ENCODE measurements around the gene FAM200B. TPM values are rescaled to one million over a fixed set of nuclear protein-coding genes. Genes with fewer than 3 reads are reported as not detected.

FAM200B gene
- total and polyA plus RNA-seq, 11 donors: 23.2 to 37.7 (median 32.2) TPM

- WGBS, 4 donors: 2 to 4% (median 3%) methylated on average over 35 to 43 of the region's 43 CpGs
Observed at GRCh38 chr4:15702941-15703403, 21.3 kb downstream of the FAM200B start, which contains the start of gene BST1. Gene BST1, plus strand, starts transcription at chr4:15703065. Its CDS starts 80 bp downstream, at chr4:15703145.

DNA sequence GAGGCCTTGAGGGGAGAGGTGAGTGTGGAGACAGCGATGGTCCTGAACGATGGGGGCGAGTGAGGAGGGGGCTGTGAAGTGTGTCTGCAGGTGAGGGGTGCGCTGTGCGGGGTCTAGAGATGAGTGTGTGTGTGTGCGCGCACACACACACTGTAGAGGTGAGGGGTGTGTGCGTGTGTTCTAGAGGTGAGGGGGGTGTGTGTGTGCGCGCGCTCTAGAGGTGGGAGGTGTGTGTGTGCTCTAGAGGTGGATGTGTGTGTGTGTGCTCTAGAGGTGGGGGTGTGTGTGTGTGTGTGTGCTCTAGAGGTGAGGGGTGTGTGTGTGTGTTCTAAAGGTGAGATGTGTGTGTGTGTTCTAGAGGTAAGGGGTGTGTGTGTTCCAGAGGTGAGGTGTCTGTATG is 21.8 kb downstream of the FAM200B start:
- Histone ChIP-seq H3K36me3 (no peaks in the 10 kb centered on the region), H3K4me3 (peak overlapping the region in 10 of 12 donors; percentile 14 to 77 (median 56)), H3K4me1 (peaks cover 0 to 25% (median 12%) of the 10 kb centered on the region in 12 donors), H3K27ac (peak overlapping the region in 4 of 12 donors; percentile 34 to 69 (median 54)), H3K9me3 (no peaks in the 10 kb centered on the region), H3K27me3 (no peaks in the 10 kb centered on the region)
- no peak for DNase-seq
- ATAC-seq: peak in 1 of 4 donors; percentile 43
- WGBS, 4 donors: 82 to 92% (median 89%) methylated on average over 11 of the region's 11 CpGs
- intact Hi-C loops (cut with DNase I): no loop called here
- TF ChIP-seq POLR2A (IDR thresholded peaks at IDR 0.05): no peak
- TF ChIP-seq, protein P1, sequence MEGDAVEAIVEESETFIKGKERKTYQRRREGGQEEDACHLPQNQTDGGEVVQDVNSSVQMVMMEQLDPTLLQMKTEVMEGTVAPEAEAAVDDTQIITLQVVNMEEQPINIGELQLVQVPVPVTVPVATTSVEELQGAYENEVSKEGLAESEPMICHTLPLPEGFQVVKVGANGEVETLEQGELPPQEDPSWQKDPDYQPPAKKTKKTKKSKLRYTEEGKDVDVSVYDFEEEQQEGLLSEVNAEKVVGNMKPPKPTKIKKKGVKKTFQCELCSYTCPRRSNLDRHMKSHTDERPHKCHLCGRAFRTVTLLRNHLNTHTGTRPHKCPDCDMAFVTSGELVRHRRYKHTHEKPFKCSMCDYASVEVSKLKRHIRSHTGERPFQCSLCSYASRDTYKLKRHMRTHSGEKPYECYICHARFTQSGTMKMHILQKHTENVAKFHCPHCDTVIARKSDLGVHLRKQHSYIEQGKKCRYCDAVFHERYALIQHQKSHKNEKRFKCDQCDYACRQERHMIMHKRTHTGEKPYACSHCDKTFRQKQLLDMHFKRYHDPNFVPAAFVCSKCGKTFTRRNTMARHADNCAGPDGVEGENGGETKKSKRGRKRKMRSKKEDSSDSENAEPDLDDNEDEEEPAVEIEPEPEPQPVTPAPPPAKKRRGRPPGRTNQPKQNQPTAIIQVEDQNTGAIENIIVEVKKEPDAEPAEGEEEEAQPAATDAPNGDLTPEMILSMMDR (IDR thresholded peaks at IDR 0.05): no peak

More at GRCh38 chr4:15702941-15703403, 21.3 kb downstream of the FAM200B start, which contains the start of gene BST1:
- H3K4me1 ChIP-seq: peaks cover 0 to 24% (median 12%) of the 10 kb centered on the region in 12 donors
- no peaks in the 10 kb centered on the region for H3K36me3 ChIP-seq
- intact Hi-C loops (cut with DNase I): no loop called here
- ATAC-seq (peak; percentile 52 to 86 (median 84)), DNase-seq (peak; percentile 60 to 88 (median 78))
- no peaks in the 10 kb centered on the region for H3K27me3 ChIP-seq
- H3K9me3 ChIP-seq: no peaks in the 10 kb centered on the region
- H3K27ac ChIP-seq: peak within 1 kb of the TSS in 9 of 12 donors; percentile 23 to 77 (median 42)
- TF ChIP-seq POLR2A (IDR thresholded peaks at IDR 0.05): no peak
- TF ChIP-seq, protein P1 (IDR thresholded peaks at IDR 0.05): no peak
- H3K4me3 ChIP-seq: peak within 1 kb of the TSS; percentile 14 to 77 (median 56)

DNA sequence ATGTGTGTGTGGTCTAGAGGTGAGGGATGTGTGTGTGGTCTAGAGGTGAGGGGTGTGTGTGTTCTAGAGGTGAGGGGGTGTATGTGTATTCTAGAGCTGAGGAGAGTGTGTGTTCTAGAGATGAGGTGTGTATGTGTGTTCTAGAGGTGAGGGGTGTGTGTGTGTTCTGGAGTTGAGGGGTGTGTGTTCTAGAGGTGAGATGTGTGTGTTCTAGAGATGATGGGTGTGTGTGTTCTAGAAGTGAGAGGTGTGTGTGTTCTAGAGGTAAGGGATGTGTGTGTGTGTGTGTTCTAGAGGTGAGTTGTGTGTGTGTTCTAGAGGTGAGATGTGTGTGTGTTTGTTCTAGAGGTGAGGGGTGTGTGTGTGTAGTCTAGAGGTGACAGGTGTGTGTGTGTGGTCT is 22.5 kb downstream of the FAM200B start:
- Histone ChIP-seq H3K36me3 (no peaks in the 10 kb centered on the region), H3K27ac (no peak overlapping the region), H3K4me3 (no peak overlapping the region), H3K9me3 (no peaks in the 10 kb centered on the region), H3K4me1 (peaks cover 0 to 25% (median 12%) of the 10 kb centered on the region in 12 donors), H3K27me3 (no peaks in the 10 kb centered on the region)
- intact Hi-C loops (cut with DNase I): no loop called here
- ATAC-seq: no peak
- TF ChIP-seq, protein P1 (IDR thresholded peaks at IDR 0.05): no peak
- no peak for TF ChIP-seq POLR2A (IDR thresholded peaks at IDR 0.05)
- DNase-seq: no peak

- no peak for TF ChIP-seq POLR2A (IDR thresholded peaks at IDR 0.05)
- TF ChIP-seq, protein P1 (IDR thresholded peaks at IDR 0.05): no peak
- H3K9me3 ChIP-seq: no peaks in the 10 kb centered on the region
- intact Hi-C loops (cut with DNase I): no loop called here
- ATAC-seq: no peak
- DNase-seq: no peak
- 40 to 52% (median 45%) methylated on average over 3 of the region's 3 CpGs for WGBS, 4 donors
- H3K27ac ChIP-seq: peak overlapping the region in 3 of 12 donors; percentile 3 to 27 (median 11)
- H3K36me3 ChIP-seq: peaks cover 0 to 4% (median 0%) of the 10 kb centered on the region in 9 donors
- H3K4me1 ChIP-seq: peaks cover 0 to 25% (median 11%) of the 10 kb centered on the region in 12 donors
- H3K4me3 ChIP-seq: no peak overlapping the region
- H3K27me3 ChIP-seq: no peaks in the 10 kb centered on the region
Observed at GRCh38 chr4:15706646-15707362, 25.2 kb downstream of the FAM200B start.
